Smooth muscle cell (in vitro differentiated cells): ENCODE results near the gene C11orf54. TPM values are rescaled to one million over a fixed set of nuclear protein-coding genes. Genes with fewer than 3 reads are reported as not detected.

Experiments
- DNase-seq: peaks from one replicate; lab custom pipeline; 2025; ENCODE audit not compliant: unreplicated experiment; lab: John Stamatoyannopoulos, UW
- H2AFZ ChIP-seq: fragments of 200-600 bp; sonication (generic); 2 replicates; pipeline ENCODE4 v1.6.0; 2016; ENCODE audit warnings: antibody characterized with exemption, low read depth, mild to moderate bottlenecking
- H3F3A ChIP-seq: fragments of 200-600 bp; sonication (generic); 2 replicates; pipeline ENCODE4 v1.6.0; 2017; ENCODE audit warnings: antibody characterized with exemption, low read depth
- H3K27ac ChIP-seq: fragments of 200-600 bp; sonication (generic); 2 replicates; pipeline ENCODE4 v1.5.1; 2016; ENCODE audit warnings: low read depth, mild to moderate bottlenecking
- H3K27me3 ChIP-seq: fragments of 200-600 bp; sonication (generic); 2 replicates; pipeline ENCODE4 v1.6.1; 2016; ENCODE audit warnings: low read depth, mild to moderate bottlenecking
- H3K36me3 ChIP-seq: fragments of 200-600 bp; sonication (generic); 2 replicates; pipeline ENCODE4 v1.5.1; 2016; ENCODE audit warnings: low read depth
- H3K4me1 ChIP-seq: fragments of 200-600 bp; sonication (generic); 2 replicates; pipeline ENCODE4 v1.5.1; 2016; ENCODE audit warnings: low read depth
- H3K4me2 ChIP-seq: fragments of 200-600 bp; sonication (generic); 2 replicates; pipeline ENCODE4 v1.6.0; 2016; ENCODE audit warnings: mild to moderate bottlenecking
- H3K4me3 ChIP-seq: fragments of 200-600 bp; sonication (generic); 2 replicates; pipeline ENCODE4 v1.5.1; 2016; ENCODE audit warnings: mild to moderate bottlenecking
- H3K79me2 ChIP-seq: fragments of 200-600 bp; sonication (generic); 2 replicates; pipeline ENCODE4 v1.6.0; 2016; ENCODE audit warnings: low read depth, mild to moderate bottlenecking
- H3K9ac ChIP-seq: fragments of 200-600 bp; sonication (generic); 2 replicates; pipeline ENCODE4 v1.6.0; 2016; ENCODE audit warnings: low read depth
- H3K9me3 ChIP-seq: fragments of 200-600 bp; sonication (generic); replicated peaks from 2 replicates; pipeline ENCODE4 v1.5.1; 2016; ENCODE audit warnings: low read depth
- H4K20me1 ChIP-seq: fragments of 200-600 bp; sonication (generic); 2 replicates; pipeline ENCODE4 v1.6.0; 2016; ENCODE audit warnings: low read depth
- CTCF ChIP-seq: fragments of 200-600 bp; sonication (generic); IDR thresholded peaks from 2 replicates; pipeline ENCODE4 v1.5.1; 2017; ENCODE audit warnings: borderline replicate concordance, mild to moderate bottlenecking, antibody characterized with exemption; ENCODE audit not compliant: insufficient read depth, poor library complexity, severe bottlenecking
- WGBS: methylation state at CpG from one replicate; pipeline ENCODE4 v1.1.7; 2016; ENCODE audit warnings: low lambda C conversion rate; 5-methylcytosine and 5-hydroxymethylcytosine counted together
- polyA plus RNA-seq: library from polyadenylated mRNA; unstranded; fragments of >200 nt; fragmentation: Nextera tagmentation; extraction: Ambion mirVana; gene quantifications from 2 replicates; pipeline ENCODE4 v1.2.1, GENCODE V29; 2016
- total RNA-seq: library from RNA; depleted of rRNA; stranded (reverse); fragments of >200 nt; gene quantifications from 2 replicates; pipeline ENCODE4 v1.2.3, GENCODE V29; 2014

The C11orf54 gene
- total and polyA plus RNA-seq, 2 experiments from 2014 or later, result 8.5 to 12.3 TPM

- no peak overlapping the region for H3K4me3 ChIP-seq
- H3K4me2 ChIP-seq, result no peak overlapping the region
- H3F3A ChIP-seq, result no peaks in the 10 kb centered on the region
- no peaks in the 10 kb centered on the region for H3K79me2 ChIP-seq
- H3K36me3 ChIP-seq, result peaks cover 6% of the 10 kb centered on the region
- H3K9me3 ChIP-seq, result no peaks in the 10 kb centered on the region
- WGBS, result 98% methylated on average over 4 of the region's 4 CpGs
- no peak for TF ChIP-seq CTCF
- H3K9ac ChIP-seq, result no peak overlapping the region
- H4K20me1 ChIP-seq, result no peaks in the 10 kb centered on the region
- no peaks in the 10 kb centered on the region for H3K4me1 ChIP-seq
- DNase-seq, result no peak
- H3K27me3 ChIP-seq, result no peaks in the 10 kb centered on the region
- H2AFZ ChIP-seq, result no peak overlapping the region
- H3K27ac ChIP-seq, result no peak overlapping the region
These were observed 22.2 kb upstream of the C11orf54 start for GRCh38 chr11:93719310-93719709.

GRCh38 chr11:93720522-93720921 lies 20.9 kb upstream of the C11orf54 start:
- Histone ChIP-seq H3K27ac (no peak overlapping the region), H3K4me2 (no peak overlapping the region), H4K20me1 (no peaks in the 10 kb centered on the region), H2AFZ (no peak overlapping the region), H3K79me2 (no peaks in the 10 kb centered on the region), H3K36me3 (peaks cover 8% of the 10 kb centered on the region), H3K9ac (no peak overlapping the region), H3K4me1 (no peaks in the 10 kb centered on the region), H3K27me3 (no peaks in the 10 kb centered on the region), H3K9me3 (no peaks in the 10 kb centered on the region), H3F3A (no peaks in the 10 kb centered on the region), H3K4me3 (no peak overlapping the region)
- no peak for DNase-seq
- TF ChIP-seq CTCF, result no peak
- 92% methylated on average over 7 of the region's 7 CpGs for WGBS

GRCh38 chr11:93724089-93724488 lies 17.4 kb upstream of the C11orf54 start:
- Histone ChIP-seq H3K79me2 (no peaks in the 10 kb centered on the region), H3K4me1 (no peaks in the 10 kb centered on the region), H4K20me1 (peaks cover 5% of the 10 kb centered on the region), H3K9me3 (no peaks in the 10 kb centered on the region), H3F3A (peaks cover 22% of the 10 kb centered on the region), H2AFZ (no peak overlapping the region), H3K4me3 (no peak overlapping the region), H3K36me3 (peaks cover 16% of the 10 kb centered on the region), H3K4me2 (no peak overlapping the region), H3K27me3 (no peaks in the 10 kb centered on the region), H3K27ac (no peak overlapping the region), H3K9ac (no peak overlapping the region)
- no peak for TF ChIP-seq CTCF
- WGBS, result 94% methylated on average over 1 of the region's 1 CpG
- DNase-seq, result no peak

GRCh38 chr11:93727985-93728791 lies 13.3 kb upstream of the C11orf54 start:
- H3K4me1 ChIP-seq, result no peaks in the 10 kb centered on the region
- H3K36me3 ChIP-seq, result peaks cover 47% of the 10 kb centered on the region
- DNase-seq, result no peak
- no peaks in the 10 kb centered on the region for H3K79me2 ChIP-seq
- no peaks in the 10 kb centered on the region for H3K9me3 ChIP-seq
- peaks cover 46% of the 10 kb centered on the region for H4K20me1 ChIP-seq
- H2AFZ ChIP-seq, result no peak overlapping the region
- no peaks in the 10 kb centered on the region for H3K27me3 ChIP-seq
- TF ChIP-seq CTCF, result no peak
- H3F3A ChIP-seq, result peaks cover 59% of the 10 kb centered on the region
- 53% methylated on average over 4 of the region's 4 CpGs for WGBS
- H3K27ac ChIP-seq, result peak overlapping the region; percentile 58
- H3K4me2 ChIP-seq, result no peak overlapping the region
- H3K9ac ChIP-seq, result no peak overlapping the region
- no peak overlapping the region for H3K4me3 ChIP-seq
